Measurements from ENCODE around the gene CLASP1.

CLASP1 gene

DNA sequence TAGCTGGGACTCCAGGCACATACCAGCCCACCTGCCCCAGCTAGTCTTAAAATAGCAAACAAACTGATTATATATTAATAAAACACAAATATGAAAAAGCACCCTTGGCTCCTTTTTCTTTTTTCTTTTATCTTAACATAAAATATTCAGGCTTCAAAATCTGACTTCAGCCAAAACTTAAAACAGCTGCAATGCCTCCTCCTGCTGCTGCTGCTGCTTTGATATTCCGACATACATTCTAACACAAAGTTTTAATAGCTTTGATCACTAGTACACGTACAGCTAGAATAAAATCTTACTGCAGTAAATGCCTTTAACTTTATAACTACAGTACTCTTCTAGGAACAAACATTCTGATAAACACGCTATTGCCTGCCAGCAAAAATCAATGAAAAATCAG is 190.0 kb downstream of the CLASP1 start:
- TF ChIP-seq, protein P1, sequence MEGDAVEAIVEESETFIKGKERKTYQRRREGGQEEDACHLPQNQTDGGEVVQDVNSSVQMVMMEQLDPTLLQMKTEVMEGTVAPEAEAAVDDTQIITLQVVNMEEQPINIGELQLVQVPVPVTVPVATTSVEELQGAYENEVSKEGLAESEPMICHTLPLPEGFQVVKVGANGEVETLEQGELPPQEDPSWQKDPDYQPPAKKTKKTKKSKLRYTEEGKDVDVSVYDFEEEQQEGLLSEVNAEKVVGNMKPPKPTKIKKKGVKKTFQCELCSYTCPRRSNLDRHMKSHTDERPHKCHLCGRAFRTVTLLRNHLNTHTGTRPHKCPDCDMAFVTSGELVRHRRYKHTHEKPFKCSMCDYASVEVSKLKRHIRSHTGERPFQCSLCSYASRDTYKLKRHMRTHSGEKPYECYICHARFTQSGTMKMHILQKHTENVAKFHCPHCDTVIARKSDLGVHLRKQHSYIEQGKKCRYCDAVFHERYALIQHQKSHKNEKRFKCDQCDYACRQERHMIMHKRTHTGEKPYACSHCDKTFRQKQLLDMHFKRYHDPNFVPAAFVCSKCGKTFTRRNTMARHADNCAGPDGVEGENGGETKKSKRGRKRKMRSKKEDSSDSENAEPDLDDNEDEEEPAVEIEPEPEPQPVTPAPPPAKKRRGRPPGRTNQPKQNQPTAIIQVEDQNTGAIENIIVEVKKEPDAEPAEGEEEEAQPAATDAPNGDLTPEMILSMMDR (IDR thresholded peaks at IDR 0.05; ENCODE audit: low read depth, low read length): no peak
- DNase-seq: no peak
- H3K9me3 ChIP-seq (ENCODE audit: severe bottlenecking): no peaks in the 10 kb centered on the region
- H3K27me3 ChIP-seq (ENCODE audit: insufficient read depth, low read depth, severe bottlenecking): no peaks in the 10 kb centered on the region
- no peak overlapping the region for H3K4me3 ChIP-seq (ENCODE audit: low read depth, low read length)
- peaks cover 44% of the 10 kb centered on the region for H3K36me3 ChIP-seq
- H3K27ac ChIP-seq: no peak overlapping the region

- peaks cover 50% of the 10 kb centered on the region for H3K36me3 ChIP-seq
- H3K27ac ChIP-seq: no peak overlapping the region
- no peaks in the 10 kb centered on the region for H3K9me3 ChIP-seq (ENCODE audit: severe bottlenecking)
- DNase-seq: no peak
- H3K4me3 ChIP-seq (ENCODE audit: low read depth, low read length): no peak overlapping the region
- H3K27me3 ChIP-seq (ENCODE audit: insufficient read depth, low read depth, severe bottlenecking): no peaks in the 10 kb centered on the region
- TF ChIP-seq, protein P1 (IDR thresholded peaks at IDR 0.05; ENCODE audit: low read depth, low read length): no peak
Observed at GRCh38 chr2:121456325-121456724, 192.9 kb downstream of the CLASP1 start.

DNA sequence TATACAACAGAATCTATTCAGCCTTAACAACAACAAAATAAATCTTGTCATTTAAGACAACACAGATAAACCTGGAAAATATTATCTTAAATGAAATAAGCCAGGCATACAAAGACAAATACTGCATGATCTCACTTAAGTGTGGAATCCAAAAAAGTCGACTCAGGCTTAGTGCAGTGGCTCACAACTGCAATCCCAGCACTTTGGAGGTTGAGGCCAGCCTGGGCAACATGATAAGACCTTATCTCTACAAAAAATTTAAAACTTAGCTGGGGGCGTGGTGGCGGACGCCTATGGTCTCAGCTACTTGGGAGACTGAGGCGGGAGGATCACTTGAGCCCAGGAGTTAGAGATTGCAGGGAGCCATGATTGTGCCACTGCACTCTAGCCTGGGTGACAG is 193.8 kb downstream of the CLASP1 start:
- peaks cover 53% of the 10 kb centered on the region for H3K36me3 ChIP-seq

GRCh38 chr2:121454549-121455090 is 194.6 kb downstream of the CLASP1 start:
- H3K27me3 ChIP-seq (ENCODE audit: insufficient read depth, low read depth, severe bottlenecking): no peaks in the 10 kb centered on the region
- H3K9me3 ChIP-seq (ENCODE audit: severe bottlenecking): no peaks in the 10 kb centered on the region
- H3K27ac ChIP-seq: no peak overlapping the region
- TF ChIP-seq, protein P1 (IDR thresholded peaks at IDR 0.05; ENCODE audit: low read depth, low read length): no peak
- H3K36me3 ChIP-seq: peaks cover 52% of the 10 kb centered on the region
- no peak overlapping the region for H3K4me3 ChIP-seq (ENCODE audit: low read depth, low read length)
- no peak for DNase-seq

More for the DNA sequence above, 193.8 kb downstream of the CLASP1 start:
- TF ChIP-seq, protein P1 (IDR thresholded peaks at IDR 0.05; ENCODE audit: low read depth, low read length): no peak
- no peak for DNase-seq
- Histone ChIP-seq H3K4me3 (ENCODE audit: low read depth, low read length) (no peak overlapping the region), H3K27ac (no peak overlapping the region), H3K27me3 (ENCODE audit: insufficient read depth, low read depth, severe bottlenecking) (no peaks in the 10 kb centered on the region), H3K9me3 (ENCODE audit: severe bottlenecking) (no peaks in the 10 kb centered on the region)

GRCh38 chr2:121451398-121451797 is 197.9 kb downstream of the CLASP1 start:
- TF ChIP-seq, protein P1 (IDR thresholded peaks at IDR 0.05; ENCODE audit: low read depth, low read length): no peak
- H3K27me3 ChIP-seq (ENCODE audit: insufficient read depth, low read depth, severe bottlenecking): no peaks in the 10 kb centered on the region
- H3K36me3 ChIP-seq: peaks cover 73% of the 10 kb centered on the region
- DNase-seq: no peak
- H3K9me3 ChIP-seq (ENCODE audit: severe bottlenecking): no peaks in the 10 kb centered on the region
- H3K4me3 ChIP-seq (ENCODE audit: low read depth, low read length): no peak overlapping the region
- H3K27ac ChIP-seq: no peak overlapping the region

DNA sequence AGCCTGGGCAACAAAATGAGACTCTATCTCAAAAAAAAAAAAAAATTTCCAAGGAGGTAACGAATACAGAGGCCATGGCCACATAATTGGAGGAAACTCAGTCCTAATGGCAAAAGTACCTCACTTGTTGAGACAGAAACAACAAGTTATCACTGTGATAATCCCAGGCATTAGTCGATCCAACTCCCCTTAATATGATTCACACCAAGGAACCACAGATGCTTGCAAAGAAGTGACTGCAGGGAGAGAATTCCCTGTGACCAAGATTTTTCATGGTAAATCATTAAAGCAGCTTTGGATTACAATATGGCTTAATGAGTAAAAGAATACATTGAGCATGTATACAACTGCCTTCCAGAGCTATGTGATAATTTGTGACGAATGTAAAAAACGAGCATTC is 199.0 kb downstream of the CLASP1 start:
- Histone ChIP-seq H3K36me3 (peaks cover 75% of the 10 kb centered on the region), H3K27ac (no peak overlapping the region), H3K9me3 (ENCODE audit: severe bottlenecking) (no peaks in the 10 kb centered on the region), H3K4me3 (ENCODE audit: low read depth, low read length) (no peak overlapping the region), H3K27me3 (ENCODE audit: insufficient read depth, low read depth, severe bottlenecking) (no peaks in the 10 kb centered on the region)
- no peak for DNase-seq
- TF ChIP-seq, protein P1 (IDR thresholded peaks at IDR 0.05; ENCODE audit: low read depth, low read length): no peak

Data from WERI-Rb-1 (cell line).